ENCODE results near the gene CST1.
"Not testable (repeated sequence)": the region's sequence is repeated elsewhere in the genome, so short reads cannot be mapped to it uniquely, and the experiment has no call there.

The CST1 gene

DNA sequence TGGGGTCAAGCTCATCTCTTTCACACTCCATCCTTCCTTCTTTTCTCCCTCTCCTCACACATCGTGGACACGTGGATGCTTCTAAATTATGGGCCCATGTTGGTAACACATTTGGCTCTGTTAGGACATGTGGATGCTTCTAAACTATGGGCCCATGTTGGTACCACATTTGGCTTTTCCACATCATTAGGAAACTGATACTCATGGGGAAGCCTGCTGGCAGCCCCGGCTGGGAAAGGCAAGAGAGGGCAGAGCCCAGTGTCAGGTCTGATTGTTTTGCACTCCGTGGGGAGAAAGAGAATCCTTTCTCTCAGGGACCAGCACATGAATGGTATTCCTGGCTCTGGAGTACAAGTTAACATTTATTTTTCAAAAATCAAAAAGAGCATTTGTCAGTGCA, 4.0 kb upstream of the CST1 start:
- no peak for DNase-seq (ENCODE audit: low read depth)

- no peak for DNase-seq (ENCODE audit: low read depth)
Measured at GRCh38 chr20:23753589-23753988, 2.9 kb upstream of the CST1 start.

DNA sequence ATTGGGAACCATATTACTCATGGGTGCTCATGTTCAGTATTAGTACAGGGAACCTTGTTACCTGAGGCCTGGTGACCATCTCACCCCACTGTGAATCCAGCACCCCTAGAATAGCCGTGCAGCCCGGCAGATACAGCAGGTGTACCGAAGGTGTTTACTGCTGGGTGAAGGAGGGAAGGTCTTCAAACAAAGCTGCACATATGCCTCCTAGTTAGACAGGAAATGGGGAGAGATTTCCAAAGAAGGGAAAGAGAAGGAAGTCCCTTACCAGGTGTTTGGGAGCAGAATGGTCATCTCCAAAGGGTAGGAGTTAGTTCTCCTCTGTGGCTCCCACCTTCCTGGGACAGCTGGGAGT, 2.4 kb upstream of the CST1 start:
- DNase-seq (ENCODE audit: low read depth) = no peak

DNA sequence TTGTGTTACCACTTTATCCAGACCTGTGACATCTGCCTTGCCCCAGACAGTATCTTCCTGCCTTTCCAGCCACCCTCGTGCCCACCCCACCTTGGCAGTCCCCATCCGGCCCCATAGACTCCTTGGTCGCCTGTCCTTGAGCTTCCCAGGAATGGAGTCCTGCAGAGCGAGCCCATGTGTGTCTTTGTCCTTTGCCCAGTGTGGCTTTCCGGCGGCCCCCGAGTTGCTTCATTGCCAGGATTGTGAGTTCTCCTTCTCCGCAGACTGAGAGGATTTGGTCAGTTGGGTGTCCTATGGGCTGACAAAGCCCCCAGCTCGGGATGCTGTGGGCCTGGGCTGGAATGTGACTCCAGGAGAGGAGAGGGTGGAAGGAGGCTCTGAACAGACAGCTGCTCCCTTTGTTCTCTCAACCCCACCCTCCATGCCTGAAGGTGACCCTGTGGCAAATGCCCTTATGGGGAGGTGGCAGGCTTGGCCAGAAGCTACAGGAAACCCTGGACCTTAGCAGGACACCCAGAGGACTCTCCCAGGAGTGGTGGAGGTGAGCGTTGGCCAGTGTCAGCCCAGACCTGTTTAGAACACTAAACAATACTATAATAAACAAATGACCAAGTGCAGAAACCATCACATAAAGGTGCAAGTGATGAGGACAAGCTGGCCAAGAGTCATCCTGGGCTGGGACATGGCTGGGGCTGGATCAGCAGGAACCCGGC, 1.9 kb upstream of the CST1 start:
- no peak for DNase-seq (ENCODE audit: low read depth)

- no peak for DNase-seq (ENCODE audit: low read depth)
Measured at GRCh38 chr20:23752019-23752418, 1.3 kb upstream of the CST1 start.

- no peak for DNase-seq (ENCODE audit: low read depth)
Measured at GRCh38 chr20:23749746-23750145, 989 bp downstream of the CST1 start.

DNA sequence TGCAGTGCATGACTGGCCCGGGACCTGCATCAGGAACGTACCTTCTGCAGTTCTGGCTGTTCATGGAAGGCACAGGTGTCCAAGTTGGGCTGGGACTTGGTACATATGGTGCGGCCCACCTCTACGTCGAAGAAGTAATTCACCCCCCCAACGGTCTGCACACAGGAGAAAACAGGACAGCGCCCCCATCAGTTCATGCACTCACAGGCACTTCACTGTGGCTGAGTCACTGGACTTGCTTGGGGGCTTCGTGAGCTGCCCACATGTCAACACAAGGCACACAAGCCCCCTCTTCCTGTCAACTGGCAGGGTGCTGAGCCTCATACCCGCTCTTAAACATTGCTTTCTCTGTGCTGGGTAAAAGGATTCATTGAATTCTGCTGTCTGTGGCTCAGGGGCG, 1.8 kb downstream of the CST1 start:
- DNase-seq (ENCODE audit: low read depth) = not testable (repeated sequence)

- not testable (repeated sequence) for DNase-seq (ENCODE audit: low read depth)
Measured at GRCh38 chr20:23747551-23747950, 3.2 kb downstream of the CST1 start.

DNA sequence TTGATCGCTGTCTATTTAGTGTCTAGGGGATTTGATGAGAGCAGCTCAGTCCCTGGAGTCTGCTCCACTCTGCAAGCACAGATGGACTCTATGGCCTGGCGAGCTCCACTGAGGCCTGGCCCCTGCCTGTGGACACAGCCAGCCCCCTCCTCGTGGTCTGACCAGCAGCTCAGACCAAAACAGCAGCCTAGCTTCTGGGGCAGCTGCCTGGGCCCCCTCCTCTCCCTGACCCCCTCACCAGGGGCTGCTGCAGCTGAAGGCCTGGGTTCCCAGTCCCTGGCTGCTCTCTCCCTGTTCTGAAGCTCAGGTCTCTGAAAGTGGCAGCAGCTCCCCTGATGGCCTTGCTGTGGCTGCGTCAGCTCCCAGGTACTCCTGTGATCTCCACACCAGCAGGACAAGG, 3.6 kb downstream of the CST1 start:
- not testable (repeated sequence) for DNase-seq (ENCODE audit: low read depth)

- no peak for DNase-seq (ENCODE audit: low read depth)
Measured at GRCh38 chr20:23746321-23746720, 4.4 kb downstream of the CST1 start.

DNA sequence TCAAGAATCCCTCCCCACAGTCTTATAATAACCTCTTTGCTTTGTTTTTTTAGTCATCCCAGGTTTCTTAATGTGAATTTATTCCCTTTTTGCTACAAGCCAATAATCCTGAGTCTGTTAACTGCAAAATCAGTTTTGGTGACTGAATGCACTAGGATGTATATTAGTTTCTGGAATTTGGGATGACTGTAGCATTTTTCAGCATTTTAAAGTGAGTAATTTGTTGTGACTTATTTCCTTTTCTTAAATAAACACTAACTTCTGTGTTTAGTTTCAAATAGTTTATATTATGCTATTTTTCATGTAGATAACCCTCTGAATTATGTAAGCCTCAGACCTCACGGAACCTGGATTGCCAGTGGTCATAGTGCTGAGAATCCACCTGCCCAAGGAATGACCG, 5.5 kb downstream of the CST1 start:
- no peak for DNase-seq (ENCODE audit: low read depth)

DNA sequence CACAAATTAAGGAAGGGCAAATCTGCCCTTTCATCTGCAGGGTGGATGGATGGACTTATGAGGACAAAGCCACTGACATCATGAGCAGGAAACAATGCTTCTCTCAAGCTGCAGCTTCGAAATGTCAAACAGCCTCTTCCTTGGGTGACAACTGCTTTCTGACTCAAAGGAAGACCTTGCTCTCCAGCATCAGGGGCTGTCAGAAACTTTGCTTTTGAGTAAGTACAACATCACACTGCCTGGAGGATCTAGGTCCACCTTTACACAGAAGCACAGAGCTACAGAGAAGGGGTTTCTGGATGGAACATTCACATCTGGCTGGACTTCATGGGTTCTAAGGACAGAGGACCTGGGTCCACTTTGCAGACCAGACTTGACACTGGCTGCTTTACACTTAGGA, 5.9 kb downstream of the CST1 start:
- no peak for DNase-seq (ENCODE audit: low read depth)

- not testable (repeated sequence) for DNase-seq (ENCODE audit: low read depth)
Measured at GRCh38 chr20:23735391-23735790, 15.3 kb downstream of the CST1 start.

DNA sequence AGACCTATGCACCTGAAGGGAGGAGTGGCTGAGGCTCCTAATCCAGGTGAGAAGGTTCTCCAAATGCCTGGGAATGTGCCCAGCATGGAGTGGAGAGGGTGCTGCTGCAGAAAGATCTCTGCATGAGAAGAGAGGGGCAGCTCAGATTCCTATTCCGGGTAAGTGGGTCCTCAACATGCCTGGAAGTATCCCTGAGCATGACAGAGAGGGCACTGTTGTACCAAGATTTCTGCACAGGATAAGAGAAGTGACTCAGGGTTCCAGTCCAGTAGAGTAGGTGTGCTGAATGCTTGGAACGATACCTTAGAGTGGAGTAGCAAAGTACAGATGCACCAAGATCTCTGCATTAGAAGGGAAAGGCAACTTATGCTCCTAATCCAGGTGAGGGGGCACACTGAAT, 15.8 kb downstream of the CST1 start:
- not testable (repeated sequence) for DNase-seq (ENCODE audit: low read depth)

GRCh38 chr20:23734440-23734839, 16.3 kb downstream of the CST1 start:
- not testable (repeated sequence) for DNase-seq (ENCODE audit: low read depth)

- no peak for DNase-seq (ENCODE audit: low read depth)
Measured at GRCh38 chr20:23727016-23727415, 23.7 kb downstream of the CST1 start.

GRCh38 chr20:23725102-23725501, 25.6 kb downstream of the CST1 start:
- DNase-seq (ENCODE audit: low read depth) = no peak

DNA sequence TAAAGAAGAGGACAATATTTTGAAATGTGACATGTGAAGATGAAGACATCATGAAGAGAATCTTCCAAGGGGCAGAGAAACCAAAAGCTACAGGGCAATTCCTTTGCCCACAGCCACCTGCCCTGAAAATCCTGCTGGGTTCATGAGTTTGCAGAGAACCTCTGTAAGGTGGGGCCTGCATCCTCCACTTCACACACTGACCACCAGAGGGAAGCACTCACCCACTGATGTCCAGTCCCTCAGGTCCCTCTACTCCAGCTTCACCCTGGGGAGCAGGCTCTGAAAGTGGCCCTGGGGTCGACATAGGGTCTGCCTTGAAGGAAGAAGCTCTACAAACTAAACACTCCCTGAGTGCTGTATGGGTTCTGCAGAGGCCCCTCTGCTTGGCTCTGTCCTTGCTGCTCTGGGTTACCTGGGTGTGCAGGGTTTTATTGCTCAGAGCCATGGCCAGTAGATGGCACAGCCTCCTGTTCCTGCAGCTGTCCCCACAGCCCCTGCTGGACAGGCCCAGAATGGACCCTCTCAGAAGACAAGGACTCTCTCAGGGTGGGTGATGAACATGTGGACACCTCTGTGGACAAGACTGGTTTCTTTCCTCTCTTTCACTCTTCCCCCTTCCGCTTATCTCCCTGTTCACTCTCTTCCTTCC, 27.0 kb downstream of the CST1 start:
- DNase-seq (ENCODE audit: low read depth) = not testable (repeated sequence)

- DNase-seq (ENCODE audit: low read depth) = not testable (repeated sequence)
Measured at GRCh38 chr20:23722851-23723250, 27.9 kb downstream of the CST1 start.

DNA sequence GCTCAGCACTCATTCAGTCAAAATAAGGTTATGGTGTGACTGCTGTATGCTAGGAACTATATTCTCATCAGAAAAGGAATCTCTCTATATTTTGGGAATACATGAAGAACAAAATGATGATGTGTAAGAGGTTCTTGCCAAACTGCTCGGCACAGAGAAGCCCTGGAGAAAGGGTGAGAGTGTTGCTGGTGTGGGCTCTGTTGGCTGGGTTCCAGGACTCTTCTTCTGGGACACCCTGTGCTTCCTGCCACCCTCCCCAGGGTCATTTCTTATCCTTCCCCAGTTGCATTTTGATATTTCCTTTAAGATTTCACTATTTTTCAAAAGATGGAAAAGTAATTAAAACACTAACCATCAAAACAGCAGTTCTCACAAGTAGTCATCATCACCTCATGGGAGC, 28.8 kb downstream of the CST1 start:
- DNase-seq (ENCODE audit: low read depth) = no peak

DNA sequence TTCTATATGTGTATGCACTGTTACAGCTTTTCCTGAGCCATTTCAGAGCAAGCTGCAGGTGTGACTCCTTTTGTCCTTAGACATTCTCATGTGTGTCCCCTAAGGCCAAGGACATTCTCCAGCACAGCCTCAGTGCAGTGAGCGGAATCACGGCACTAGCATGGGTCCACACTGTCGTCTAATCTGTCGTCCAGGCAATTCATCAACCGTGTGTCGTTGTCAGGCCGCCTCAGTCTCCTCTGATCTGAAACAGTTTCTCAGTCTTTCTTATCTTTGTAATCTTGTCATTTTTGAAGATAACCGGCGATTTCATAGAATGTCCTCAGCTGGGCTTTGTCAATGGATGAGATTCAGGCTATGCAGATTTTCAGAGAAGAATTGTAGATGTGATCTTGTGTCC, 31.4 kb downstream of the CST1 start:
- DNase-seq (ENCODE audit: low read depth) = not testable (repeated sequence)

GRCh38 chr20:23711778-23712177, 39.0 kb downstream of the CST1 start:
- not testable (repeated sequence) for DNase-seq (ENCODE audit: low read depth)

- no peak for DNase-seq (ENCODE audit: low read depth)
Measured at GRCh38 chr20:23710771-23711170, 40.0 kb downstream of the CST1 start.

DNA sequence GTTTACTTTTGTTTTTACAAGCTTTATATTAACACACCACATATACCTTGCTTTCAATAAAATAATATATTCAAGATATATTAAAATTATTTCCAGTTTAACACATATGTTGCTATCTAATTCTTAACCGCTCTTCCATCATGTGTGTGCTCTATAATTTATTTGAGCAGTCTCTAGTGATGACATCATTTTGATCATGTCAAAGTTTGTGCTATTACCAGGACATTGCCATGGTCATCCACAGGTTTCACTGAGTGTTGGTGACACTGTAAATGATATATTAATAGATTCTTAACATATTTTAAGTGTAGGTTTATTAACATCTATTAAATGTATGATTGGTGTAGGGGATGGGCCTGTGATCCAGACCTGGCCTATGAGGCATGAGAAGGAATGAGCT, 44.8 kb downstream of the CST1 start:
- DNase-seq (ENCODE audit: low read depth) = no peak

Data from HS-5 (cell line).